ENCODE measurements around the gene DIDO1. TPM values are rescaled to one million over a fixed set of nuclear protein-coding genes. Genes with fewer than 3 reads are reported as not detected.

DIDO1 gene
- total RNA-seq, 1 donor from 2014 or later: 37.9 TPM

- no peaks in the 10 kb centered on the region for H3K27me3 ChIP-seq (ENCODE audit: control insufficient read depth, insufficient read depth, low read length)
- TF ChIP-seq CTCF (IDR thresholded peaks at IDR 0.05; ENCODE audit: insufficient read depth, low read length, poor library complexity, severe bottlenecking): peak; percentile 94
- no peak overlapping the region for H3K4me3 ChIP-seq (ENCODE audit: low read depth, low read length)
- no peak for DNase-seq (ENCODE audit: low read depth)
- H3K36me3 ChIP-seq (ENCODE audit: control insufficient read depth, insufficient read depth, low read length): peaks cover 8% of the 10 kb centered on the region
Observed at GRCh38 chr20:62900052-62900691, 26.1 kb downstream of the DIDO1 start.

GRCh38 chr20:62899633-62900051, 26.7 kb downstream of the DIDO1 start:
- TF ChIP-seq CTCF (IDR thresholded peaks at IDR 0.05; ENCODE audit: insufficient read depth, low read length, poor library complexity, severe bottlenecking): no peak
- Histone ChIP-seq H3K36me3 (ENCODE audit: control insufficient read depth, insufficient read depth, low read length) (peaks cover 8% of the 10 kb centered on the region), H3K27me3 (ENCODE audit: control insufficient read depth, insufficient read depth, low read length) (no peaks in the 10 kb centered on the region), H3K4me3 (ENCODE audit: low read depth, low read length) (no peak overlapping the region)
- no peak for DNase-seq (ENCODE audit: low read depth)

GRCh38 chr20:62898970-62899632, 27.2 kb downstream of the DIDO1 start:
- H3K36me3 ChIP-seq (ENCODE audit: control insufficient read depth, insufficient read depth, low read length): peaks cover 8% of the 10 kb centered on the region
- DNase-seq (ENCODE audit: low read depth): no peak
- H3K27me3 ChIP-seq (ENCODE audit: control insufficient read depth, insufficient read depth, low read length): no peaks in the 10 kb centered on the region
- H3K4me3 ChIP-seq (ENCODE audit: low read depth, low read length): no peak overlapping the region
- no peak for TF ChIP-seq CTCF (IDR thresholded peaks at IDR 0.05; ENCODE audit: insufficient read depth, low read length, poor library complexity, severe bottlenecking)

GRCh38 chr20:62898093-62898964, 28.0 kb downstream of the DIDO1 start:
- no peaks in the 10 kb centered on the region for H3K27me3 ChIP-seq (ENCODE audit: control insufficient read depth, insufficient read depth, low read length)
- H3K36me3 ChIP-seq (ENCODE audit: control insufficient read depth, insufficient read depth, low read length): peaks cover 5% of the 10 kb centered on the region
- H3K4me3 ChIP-seq (ENCODE audit: low read depth, low read length): no peak overlapping the region
- no peak for DNase-seq (ENCODE audit: low read depth)
- TF ChIP-seq CTCF (IDR thresholded peaks at IDR 0.05; ENCODE audit: insufficient read depth, low read length, poor library complexity, severe bottlenecking): no peak

- no peak for TF ChIP-seq CTCF (IDR thresholded peaks at IDR 0.05; ENCODE audit: insufficient read depth, low read length, poor library complexity, severe bottlenecking)
- Histone ChIP-seq H3K4me3 (ENCODE audit: low read depth, low read length) (no peak overlapping the region), H3K36me3 (ENCODE audit: control insufficient read depth, insufficient read depth, low read length) (peaks cover 4% of the 10 kb centered on the region), H3K27me3 (ENCODE audit: control insufficient read depth, insufficient read depth, low read length) (no peaks in the 10 kb centered on the region)
- no peak for DNase-seq (ENCODE audit: low read depth)
Observed at GRCh38 chr20:62897666-62898065, 28.6 kb downstream of the DIDO1 start.

Measured in kidney epithelial cell (primary cell).